OCI-LY1 (cell line): ENCODE measurements around the gene TCP1.

Experiments used
- CTCF ChIP-seq: fragments of 200-600 bp; sonication (generic), shearing (Covaris generic); IDR thresholded peaks from 2 replicates; pipeline ENCODE4 v1.5.1; 2017; ENCODE audit warnings: mild to moderate bottlenecking, antibody characterized with exemption, low read length, moderate library complexity, mixed read lengths
- EZH2 ChIP-seq: fragments of 200-600 bp; sonication (generic), shearing (Covaris generic); IDR thresholded peaks from 2 replicates; pipeline ENCODE4 v1.8.0; 2017; ENCODE audit warnings: borderline replicate concordance, mixed run types, mild to moderate bottlenecking, antibody characterized with exemption, low read length, moderate library complexity, mixed read lengths

GRCh38 chr6:159805440-159806020, 16.1 kb upstream of the TCP1 start:
- TF ChIP-seq EZH2: no peak
- TF ChIP-seq CTCF: no peak
